Germinal center (tissue), 1 donor: Measurements from ENCODE around the gene TBC1D19.
"Not testable (repeated sequence)": the region's sequence is repeated elsewhere in the genome, so short reads cannot be mapped to it uniquely, and the experiment has no call there.

Source experiments
- DNase-seq: peaks from one replicate; pipeline ENCODE4 v3.0.0; 2012; ENCODE audit warnings: mixed read lengths, low spot score

Gene TBC1D19

DNA sequence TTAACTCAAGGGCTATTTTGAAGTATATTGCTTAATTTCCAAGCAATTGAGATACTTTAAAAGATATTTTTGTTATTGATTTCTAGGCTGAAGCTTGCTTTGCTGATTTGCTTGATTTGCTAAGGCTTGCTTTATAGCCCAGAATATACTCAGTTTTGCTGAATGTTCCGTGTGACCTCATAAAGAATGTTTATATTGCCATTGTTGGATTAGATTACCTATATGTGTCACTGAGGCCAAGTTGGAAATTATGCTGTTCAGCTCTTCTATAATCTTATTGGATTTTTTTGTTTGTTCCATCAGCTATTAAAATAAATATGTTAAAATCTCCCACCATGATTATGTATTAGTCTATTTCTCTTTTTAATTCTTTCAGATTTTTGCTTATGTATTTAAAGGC is 13.0 kb downstream of the TBC1D19 start:
- DNase-seq: no peak

DNA sequence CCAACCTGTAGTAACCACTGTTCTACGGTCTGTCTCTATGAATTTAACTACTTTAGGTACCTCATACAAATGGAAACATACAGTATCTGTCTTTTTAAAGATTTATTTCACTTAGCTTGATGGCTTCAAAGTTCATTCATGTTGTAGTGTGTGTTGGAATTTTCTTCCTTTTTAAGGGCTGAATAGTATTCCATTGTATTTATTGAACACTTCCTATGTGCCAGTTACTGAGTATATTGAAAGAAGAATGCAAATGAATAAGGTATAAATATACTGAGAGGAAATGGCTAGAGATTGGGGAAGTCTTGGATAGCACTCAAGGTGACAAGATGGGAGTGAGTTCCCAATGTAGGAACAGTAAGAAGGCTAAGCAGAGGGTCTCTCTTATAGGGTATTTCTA is 17.3 kb downstream of the TBC1D19 start:
- no peak for DNase-seq

DNA sequence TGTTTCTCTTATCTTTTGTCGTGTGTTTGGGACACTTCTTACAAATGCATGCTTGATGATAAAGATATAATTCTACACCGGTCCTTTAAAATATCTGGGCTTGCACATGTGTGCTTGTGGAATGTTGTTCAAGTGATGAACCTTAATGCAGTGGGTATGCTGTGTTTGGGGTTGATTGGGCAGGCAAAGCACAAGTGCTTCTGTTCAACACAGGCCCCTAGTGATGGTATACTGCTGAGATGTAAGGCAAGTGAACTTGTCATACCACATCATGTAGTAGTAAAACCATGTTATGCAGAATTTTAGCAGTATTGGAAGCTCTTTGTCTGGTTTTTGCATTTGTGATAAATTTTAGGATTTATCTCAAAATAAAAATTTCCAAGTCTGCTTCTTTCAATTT is 23.9 kb downstream of the TBC1D19 start:
- DNase-seq: no peak

DNA sequence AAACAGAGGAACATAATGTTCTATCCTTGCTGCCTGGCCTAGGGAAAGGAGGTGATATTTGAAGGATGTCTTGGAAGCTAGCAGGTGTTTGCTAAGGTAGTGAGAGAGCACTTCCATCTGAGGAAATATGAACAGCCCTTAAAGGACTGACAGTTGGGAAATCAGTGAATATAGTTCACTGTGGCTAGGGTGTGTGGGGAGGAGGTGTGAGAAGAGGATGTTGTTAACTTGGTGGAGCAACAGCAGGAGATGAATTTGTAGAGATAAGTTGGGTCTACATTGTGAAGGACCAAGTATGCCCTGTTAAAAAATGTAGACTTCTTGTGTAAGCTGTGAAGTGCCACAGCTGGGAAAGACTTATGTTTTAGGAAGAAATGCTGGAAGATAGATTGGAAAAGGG is 25.5 kb downstream of the TBC1D19 start:
- no peak for DNase-seq

DNA sequence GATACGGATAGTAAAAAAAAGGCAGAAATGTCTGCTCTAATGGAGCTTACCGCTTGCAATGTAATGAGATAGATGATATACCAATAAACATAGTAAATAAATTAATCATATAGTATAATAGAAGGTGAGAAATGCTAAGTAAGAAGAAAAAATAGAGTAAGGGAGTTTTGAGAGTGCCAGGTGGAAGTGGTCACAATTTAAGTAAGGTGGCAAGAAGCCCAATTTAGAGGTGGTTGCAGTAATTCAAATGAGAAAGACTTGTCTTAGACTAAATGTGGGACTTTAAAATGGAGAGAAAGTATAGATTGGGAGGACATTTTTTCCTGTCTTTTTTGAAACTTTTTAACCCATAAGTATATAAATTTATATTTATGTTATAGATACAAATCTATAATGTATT is 26.0 kb downstream of the TBC1D19 start:
- DNase-seq: no peak

DNA sequence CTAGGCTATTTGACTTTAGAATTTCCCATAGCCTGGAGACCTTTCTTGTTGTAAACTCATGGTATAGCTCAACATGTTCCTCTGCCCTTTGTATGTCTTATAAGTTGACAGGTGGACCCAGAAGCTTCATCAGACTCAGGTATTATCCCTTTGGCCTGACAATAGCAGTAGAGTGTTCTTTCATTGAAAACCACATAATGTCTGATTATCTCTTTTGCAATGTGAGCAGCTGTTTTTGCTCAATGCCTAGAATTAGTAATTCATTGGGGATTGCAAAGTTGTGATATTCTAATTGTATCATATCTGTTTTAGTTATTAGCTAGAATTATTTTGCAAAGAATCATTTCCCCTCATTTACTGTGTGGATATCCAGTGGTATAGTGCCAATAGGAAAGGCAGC is 27.5 kb downstream of the TBC1D19 start:
- no peak for DNase-seq

DNA sequence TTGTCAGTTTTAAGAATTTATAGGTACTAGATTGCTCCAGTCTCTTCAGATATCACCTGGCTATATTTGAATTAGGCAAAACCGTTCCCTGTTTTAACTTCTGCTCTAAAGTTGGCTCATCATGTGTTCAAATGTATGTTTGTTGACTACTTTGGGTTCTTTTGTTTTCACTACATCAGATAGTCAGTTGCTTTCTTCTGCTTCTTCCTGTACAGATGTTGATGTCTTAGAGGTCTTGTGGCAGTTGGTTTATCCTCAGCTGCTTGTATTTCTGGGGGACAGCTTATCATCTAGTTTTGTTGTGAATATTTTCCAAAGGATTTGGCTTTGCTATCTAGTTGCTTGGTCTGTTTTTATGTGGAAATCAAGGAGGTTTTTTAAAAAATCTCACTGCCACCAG is 28.0 kb downstream of the TBC1D19 start:
- no peak for DNase-seq

DNA sequence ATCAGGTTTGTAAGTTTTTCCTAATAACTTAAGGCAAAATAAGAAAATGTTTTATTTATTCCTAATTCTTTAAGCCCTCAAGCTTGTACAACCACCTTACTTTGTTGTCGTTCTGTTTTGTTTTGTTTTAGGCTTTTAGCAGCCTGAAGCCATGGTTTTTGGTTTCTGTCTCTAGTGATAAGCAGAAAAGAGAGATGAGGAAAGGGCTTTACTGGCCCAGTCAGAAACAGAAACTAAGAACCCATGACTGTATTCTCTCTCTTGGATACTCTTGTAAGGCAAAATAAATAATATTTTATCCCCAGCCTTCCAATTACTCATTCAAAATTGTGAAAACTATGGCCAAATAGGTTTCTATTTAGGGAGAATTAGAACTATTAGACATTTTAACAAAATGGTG is 29.4 kb downstream of the TBC1D19 start:
- no peak for DNase-seq

DNA sequence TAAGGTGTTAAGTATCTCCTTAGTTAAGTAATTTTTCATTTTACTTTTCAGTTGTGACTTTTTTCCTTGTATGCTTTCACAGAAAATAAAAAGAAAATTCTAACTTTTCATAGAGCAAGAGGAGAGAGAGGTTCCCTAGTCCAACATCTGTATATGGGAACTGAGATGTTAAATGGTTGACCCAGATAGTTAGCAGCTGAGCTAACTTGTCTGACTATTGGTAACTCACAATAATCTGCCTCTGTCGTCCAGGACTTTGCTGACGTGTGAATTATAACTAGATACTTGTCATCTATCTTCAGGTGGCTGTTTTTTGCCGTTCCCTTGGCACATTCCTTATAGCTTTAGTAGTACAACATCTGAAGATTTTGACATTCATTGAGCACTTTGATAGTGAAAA is 29.9 kb downstream of the TBC1D19 start:
- DNase-seq: no peak

DNA sequence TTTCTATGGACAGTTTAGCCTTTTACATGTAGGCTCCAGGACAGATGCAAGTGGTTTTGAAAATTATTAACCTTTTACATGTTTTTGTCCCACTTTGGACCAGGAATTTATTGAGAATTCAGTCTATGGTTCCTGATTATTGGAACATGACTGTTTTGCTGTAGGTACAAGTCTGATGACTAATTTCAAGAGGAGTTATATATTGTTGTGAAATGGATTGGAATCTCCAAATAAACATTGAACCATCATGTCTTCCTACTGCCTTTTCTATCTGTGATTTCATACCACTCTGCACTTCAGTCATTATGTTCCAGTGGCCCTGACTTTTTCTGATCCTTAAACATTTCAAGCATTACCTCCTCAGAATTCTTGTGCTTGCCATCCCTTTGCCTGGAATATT is 35.9 kb downstream of the TBC1D19 start:
- no peak for DNase-seq

DNA sequence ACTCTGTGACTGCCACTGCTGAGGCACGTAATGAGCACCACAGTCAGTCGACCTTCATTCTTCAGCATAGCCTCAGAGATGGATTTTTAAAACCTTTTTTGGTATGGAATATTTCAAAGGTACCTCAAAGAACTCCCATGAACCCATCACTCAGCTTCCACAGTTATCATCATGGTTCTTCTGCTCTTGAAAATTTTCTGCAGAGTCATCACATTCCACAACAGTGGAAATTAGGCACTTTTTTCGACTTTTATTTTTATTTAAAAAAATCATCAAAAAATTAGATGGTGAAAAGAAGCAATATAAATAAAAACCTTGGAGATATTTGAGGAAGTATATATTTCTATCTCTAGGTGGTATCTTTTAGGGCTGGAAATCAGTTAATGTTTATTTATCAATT is 37.5 kb downstream of the TBC1D19 start:
- DNase-seq: no peak

DNA sequence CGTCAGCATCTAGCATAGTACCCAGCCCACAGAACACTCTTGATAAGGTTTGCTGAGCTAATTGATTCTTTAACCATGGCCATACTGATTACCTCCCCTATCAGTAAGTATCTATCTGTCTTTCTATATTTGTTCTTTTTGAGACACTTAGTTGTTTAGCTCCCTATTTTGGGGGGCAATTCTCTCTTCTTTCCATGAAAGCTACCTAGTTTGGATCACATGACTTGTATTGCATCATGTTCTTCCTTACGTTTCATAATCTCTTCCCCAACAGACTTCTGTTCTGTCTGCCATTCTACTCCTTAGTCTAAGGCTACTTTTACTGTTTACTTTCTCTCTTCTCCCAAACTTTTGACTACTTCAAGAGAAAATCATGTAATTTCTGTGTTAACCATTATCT is 39.0 kb downstream of the TBC1D19 start:
- no peak for DNase-seq

DNA sequence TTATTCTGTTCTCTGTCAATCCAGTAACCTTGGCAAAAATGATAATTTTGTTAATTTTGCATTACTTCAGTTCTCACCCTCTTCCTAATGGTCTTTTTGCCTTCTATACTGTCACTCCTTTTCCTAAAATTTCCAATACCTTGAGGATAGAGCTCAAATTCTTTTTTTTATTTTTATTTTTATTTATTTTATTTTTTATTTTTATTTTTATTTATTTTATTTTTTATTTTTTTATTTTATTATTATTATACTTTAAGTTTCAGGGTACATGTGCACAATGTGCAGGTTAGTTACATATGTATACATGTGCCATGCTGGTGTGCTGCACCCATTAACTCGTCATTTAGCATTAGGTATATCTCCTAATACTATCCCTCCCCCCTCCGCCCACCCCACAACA is 42.8 kb downstream of the TBC1D19 start:
- not testable (repeated sequence) for DNase-seq

DNA sequence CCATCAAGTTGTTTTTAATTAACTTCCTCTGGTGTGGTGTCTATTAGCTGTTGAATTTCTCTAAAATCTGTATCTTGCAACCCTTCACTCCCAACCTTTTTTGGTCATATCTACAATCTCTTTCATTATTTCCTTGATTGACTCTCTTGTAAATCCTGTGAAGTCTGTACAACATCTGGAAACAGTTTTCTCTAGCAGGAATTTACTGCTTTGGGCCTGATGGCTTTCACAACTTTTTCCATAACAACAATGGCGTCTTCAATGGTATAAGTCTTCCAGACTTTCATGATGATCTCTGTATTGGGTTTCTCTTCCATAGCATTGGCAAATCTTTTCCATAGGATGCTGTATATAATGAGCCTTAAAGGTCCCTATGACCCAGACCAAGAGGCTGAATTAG is 49.0 kb downstream of the TBC1D19 start:
- no peak for DNase-seq

DNA sequence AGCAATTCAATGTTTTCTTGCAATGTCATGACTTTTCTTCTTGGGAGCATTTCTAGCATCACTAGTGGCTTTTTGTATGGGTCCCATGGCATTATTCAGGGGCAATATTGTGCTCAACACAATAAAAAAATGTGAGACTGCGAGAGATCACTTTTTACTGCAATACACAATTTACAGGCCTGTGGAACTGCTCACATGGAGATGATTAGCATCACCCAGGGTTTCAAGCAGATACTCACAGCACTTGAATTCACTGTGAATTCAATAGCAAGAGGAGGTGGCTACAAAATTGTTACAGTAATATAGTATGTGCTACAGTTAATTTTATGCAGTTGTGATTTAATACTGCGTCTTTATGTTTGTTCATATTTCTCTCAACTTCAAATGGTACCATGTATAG is 50.4 kb downstream of the TBC1D19 start:
- DNase-seq: no peak

DNA sequence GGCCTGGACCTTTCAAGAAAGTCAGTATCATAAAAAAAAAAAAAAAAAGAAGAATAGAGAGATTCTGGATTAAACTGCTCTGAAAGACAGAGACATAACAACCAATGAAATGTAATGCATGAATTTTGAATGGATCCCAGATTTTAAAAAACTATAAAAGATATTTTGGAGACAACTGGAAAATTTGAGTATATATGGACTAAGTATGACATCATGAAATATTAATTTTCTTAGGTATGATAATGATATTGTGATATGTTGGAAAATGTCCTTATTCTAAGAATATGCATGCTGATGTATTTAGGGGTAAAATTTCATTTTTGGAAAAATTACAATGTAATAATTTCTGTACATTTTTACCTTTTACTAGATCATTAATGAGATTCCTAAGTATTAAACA is 52.6 kb downstream of the TBC1D19 start:
- DNase-seq: no peak

DNA sequence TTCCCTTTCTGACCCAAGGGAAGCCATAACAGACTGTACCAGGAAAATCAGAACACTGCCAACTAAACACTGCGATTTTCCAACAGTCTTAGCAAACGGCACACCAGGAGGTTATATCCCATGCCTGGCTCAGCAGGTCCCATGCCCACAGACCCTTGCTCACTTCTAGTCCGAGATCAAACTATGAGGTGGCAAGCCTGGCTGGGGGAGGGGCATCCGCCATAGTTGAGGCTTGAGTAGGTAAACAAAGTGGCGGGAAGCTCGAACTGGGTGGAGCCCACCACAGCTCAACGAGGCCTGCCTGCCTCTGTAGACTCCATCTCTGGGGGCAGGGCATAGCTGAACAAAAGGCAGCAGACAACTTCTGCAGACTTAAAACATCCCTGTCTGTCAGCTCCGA is 56.8 kb downstream of the TBC1D19 start:
- not testable (repeated sequence) for DNase-seq

DNA sequence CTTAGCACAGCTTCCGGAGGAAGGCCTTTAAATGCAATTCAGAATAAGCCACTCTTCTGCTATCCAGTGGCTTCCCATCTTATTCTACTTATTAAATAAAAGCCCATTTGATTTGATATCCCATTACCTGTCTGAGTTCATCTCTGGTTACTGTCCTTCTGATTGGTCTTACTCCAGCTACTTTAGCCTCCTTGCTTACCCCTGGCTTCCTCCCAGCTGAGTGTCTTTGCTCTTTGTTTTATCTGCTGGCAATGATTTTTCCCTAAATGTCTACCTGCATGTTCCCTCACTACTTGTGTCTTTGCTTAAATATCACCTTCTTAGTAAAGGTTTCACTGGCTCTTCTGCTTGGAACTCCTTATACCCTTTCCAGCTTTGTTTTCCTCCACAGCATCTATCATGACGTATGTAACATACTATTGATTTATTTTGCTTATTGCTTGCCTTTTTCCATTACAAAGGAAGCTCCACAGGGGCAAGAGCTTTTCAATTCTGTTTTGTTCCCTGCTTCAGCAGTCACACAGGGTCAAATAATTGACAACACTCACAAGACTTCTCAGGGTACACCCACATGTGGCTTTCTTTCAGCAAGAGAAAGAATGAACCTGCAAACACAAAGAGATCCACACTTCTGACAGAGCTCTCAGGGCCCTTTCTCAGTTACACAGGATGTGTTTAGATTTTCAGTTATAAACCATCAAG is 63.8 kb downstream of the TBC1D19 start:
- DNase-seq: no peak

DNA sequence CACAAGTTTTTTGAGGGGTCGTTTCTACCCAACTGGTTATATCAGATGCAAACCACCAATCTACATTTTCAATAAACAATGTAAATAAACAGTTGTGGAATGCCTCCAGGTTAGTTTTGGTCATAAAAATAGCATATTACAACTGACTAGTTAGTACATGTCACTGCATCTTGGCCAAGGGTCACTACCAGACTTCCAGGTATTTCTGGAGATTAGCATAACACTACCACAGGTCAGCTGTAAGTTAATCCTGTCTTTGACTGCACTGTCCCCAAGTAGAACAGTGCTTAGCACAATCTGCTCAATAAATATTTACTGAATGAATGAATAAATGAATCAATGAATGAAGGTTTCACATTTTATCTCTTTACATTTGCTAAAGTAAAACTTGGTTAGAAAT is 64.4 kb downstream of the TBC1D19 start:
- no peak for DNase-seq

DNA sequence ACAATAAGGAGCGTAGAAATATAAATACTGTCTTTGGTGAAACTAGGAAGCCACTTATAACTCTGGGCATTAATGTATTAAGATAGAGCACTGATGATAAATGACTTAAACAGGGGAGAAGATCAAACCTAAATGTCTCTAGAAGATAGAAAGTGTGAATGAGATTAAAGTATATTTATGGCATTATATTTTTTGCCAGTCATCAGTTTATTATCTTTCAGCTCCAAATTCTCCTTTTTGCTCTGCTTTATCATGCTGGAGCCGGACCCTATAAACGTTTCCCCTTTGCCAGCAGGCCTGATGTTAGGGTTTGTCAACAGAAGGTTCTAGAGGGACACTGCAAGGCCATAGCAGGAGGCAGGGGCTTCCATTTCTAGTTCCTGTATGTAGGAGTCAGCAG is 76.4 kb downstream of the TBC1D19 start:
- no peak for DNase-seq

DNA sequence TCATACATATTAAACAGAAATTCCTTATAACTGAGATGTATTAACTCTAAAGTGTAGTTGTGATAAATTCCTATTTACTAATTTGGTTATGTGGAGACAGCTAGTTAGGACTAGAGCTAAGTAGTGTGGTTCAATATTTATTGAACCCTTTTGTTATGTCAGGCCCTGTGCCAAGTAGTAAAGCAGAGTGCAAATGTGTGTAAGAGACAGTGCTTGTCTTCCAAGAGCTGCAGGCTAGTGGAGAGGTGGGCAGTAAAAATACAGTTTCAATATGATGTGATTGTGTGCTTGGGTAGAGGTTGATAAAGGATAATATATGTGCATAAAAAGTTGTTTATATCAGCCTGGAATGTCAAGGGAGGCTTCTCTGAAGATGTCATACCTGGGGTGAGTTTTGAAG is 80.0 kb downstream of the TBC1D19 start:
- no peak for DNase-seq

DNA sequence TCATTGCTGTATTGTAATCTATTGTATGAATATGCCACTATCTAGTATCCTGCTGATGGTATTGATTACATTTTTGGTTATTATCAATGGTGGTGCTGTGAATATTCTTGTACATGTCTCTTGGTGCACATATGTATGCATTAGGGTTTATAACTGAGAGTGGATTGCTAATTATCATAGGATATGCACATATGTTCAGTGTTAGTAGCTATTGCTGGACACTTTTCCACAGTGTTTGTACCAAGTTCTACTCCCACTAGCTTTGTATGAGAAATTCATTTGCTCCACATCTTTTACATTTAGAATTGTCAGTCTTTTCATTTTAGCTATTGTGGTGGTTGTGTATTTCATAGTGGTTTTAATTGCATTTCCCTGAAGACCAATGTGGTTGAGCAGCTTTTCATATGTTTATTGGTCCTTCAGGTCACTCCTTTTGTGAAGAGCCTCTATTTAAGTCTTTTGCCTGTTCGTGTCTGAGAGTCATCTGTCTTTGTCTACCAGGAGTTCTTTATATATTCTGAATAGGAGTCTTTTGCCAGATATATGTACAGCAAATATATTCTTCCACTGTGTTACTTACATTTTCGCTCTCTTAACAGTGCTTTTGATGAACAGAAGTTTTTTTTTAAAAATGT is 87.1 kb downstream of the TBC1D19 start:
- no peak for DNase-seq

DNA sequence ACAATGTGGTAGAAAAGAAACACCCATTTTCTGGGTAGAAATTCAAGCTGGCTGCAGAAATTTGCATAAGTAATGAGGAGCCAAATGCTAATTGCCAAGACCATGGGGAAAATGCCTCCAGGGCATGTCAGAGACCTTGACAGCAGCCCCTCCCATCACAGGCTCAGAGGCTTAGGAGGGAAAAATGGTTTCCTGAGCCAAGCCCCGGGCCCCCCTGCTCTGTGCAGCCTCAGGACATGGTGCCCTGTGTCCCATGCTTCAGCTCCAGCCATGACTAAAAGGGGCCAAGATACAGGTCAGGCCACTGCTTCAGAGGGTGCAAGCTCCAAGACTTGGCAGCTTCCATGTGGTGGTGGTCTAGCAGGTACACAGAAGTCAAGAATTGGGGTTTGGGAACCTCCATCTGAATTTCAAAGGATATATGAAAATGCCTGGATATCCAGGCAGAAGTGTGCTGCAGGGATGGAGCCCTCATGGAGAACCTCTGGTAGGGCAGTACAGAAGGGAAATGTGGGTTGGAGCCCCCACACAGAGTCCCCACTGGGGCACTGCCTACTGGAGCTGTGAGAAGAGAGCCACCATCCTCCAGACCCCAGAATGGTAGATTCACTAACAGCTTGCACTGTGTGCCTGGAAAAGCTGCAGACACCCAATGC is 95.3 kb downstream of the TBC1D19 start:
- DNase-seq: not testable (repeated sequence)

DNA sequence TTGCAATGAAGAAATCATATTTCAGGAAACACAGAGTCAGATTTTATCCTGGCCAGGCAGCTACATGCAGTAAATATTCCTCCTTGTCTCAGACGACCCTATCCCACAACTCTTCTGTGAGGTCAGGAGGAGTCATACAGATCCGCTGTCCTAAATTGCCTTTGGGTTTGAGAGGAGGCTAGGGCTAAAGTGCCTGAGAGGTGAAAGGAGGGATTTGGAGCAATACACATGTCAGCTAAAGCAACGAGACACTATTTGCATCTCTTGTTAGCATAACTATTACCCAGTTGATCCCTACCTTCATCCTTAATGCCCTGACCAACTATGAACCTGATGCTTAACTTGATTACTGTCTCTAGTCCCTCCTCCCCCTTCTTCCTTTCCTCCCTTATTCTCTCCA is 98.6 kb downstream of the TBC1D19 start:
- no peak for DNase-seq
